ENCODE data around the gene WLS.

Gene WLS

GRCh38 chr1:68085752-68086151, 146.6 kb downstream of the WLS start:
- DNase-seq (ENCODE audit: low spot score) = no peak

- DNase-seq (ENCODE audit: low spot score) = no peak
Measured at GRCh38 chr1:68083686-68084085, 148.6 kb downstream of the WLS start.

- DNase-seq (ENCODE audit: low spot score) = no peak
Measured at GRCh38 chr1:68081775-68082283, 150.5 kb downstream of the WLS start.

DNA sequence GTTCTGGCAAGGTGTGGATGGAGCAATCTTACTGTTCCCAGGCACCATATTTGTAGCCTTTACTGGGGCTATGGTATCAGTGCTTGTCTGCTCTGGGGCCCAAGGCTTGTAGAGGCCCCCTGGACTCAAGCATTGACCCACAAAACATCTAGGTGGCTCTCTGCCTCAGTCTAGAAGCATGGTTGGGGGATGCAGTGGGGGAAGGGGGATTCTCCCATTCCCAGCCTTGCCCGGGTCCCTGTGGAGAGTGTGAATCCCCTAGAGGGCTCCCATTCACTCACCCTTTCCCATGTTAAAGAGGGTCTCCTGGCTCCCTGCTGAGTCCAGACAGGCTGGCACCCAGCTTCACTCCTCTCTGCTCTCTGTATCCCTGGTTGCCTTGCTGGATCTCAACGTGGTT, 153.7 kb downstream of the WLS start:
- DNase-seq (ENCODE audit: low spot score) = no peak
